ENCODE data around the gene LGMN.
"Not testable (repeated sequence)": the region's sequence is repeated elsewhere in the genome, so short reads cannot be mapped to it uniquely, and the experiment has no call there.

Gene LGMN

DNA sequence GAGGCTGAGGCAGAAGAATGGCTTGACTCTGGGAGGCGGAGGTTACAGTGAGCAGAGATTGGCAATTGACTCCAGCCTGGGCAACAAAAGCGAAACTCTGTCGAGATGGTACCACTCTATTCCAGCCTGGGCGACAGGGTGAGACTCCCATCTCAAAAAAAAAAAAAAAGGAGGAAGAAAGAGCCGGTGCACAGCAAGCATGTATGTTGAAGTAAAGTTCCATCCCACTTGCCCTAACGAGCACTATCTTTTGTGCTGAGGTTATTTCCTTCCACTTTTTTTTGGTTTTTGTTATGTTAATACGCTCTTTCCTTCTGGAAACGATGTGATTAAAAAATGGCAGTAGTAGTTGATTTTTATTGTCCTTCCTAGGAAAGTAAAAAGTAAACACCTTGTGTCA is 26.1 kb upstream of the LGMN start:
- no peaks in the 10 kb centered on the region; the same call in 1 of the 2 replicates for H3K9me2 ChIP-seq (replicated peaks; ENCODE audit: control insufficient read depth, low read length)
- no peak overlapping the region for H3K4me3 ChIP-seq (ENCODE audit: low read length)
- no peaks in the 10 kb centered on the region for H3K9me3 ChIP-seq (ENCODE audit: control insufficient read depth, insufficient read depth, low read length)
- H3F3A ChIP-seq (ENCODE audit: control insufficient read depth, insufficient read depth): no peaks in the 10 kb centered on the region
- no peaks in the 10 kb centered on the region for H4K20me1 ChIP-seq (ENCODE audit: control insufficient read depth, insufficient read depth, low read depth, low read length)
- TF ChIP-seq CTCF (IDR thresholded peaks at IDR 0.05; ENCODE audit: low read depth, low read length, poor library complexity, severe bottlenecking): no peak
- no peak for TF ChIP-seq EZH2phosphoT487 (IDR thresholded peaks at IDR 0.05; ENCODE audit: borderline replicate concordance, low read length)
- no peaks in the 10 kb centered on the region for H3K36me3 ChIP-seq (ENCODE audit: control insufficient read depth, low read length)
- H3K4me2 ChIP-seq (ENCODE audit: low read length): no peak overlapping the region
- H3K4me1 ChIP-seq (ENCODE audit: control insufficient read depth, low read length): no peaks in the 10 kb centered on the region
- no peaks in the 10 kb centered on the region for H3K79me2 ChIP-seq (ENCODE audit: control insufficient read depth, low read length)
- no peak overlapping the region for H3K27ac ChIP-seq (ENCODE audit: low read depth, low read length)
- H3K27me3 ChIP-seq (ENCODE audit: control insufficient read depth, low read length): peaks cover 4% of the 10 kb centered on the region; the same call in 1 of the 2 replicates

GRCh38 chr14:92770484-92770883 is 22.1 kb upstream of the LGMN start:
- H3K4me1 ChIP-seq (ENCODE audit: control insufficient read depth, low read length): no peaks in the 10 kb centered on the region
- TF ChIP-seq EZH2phosphoT487 (IDR thresholded peaks at IDR 0.05; ENCODE audit: borderline replicate concordance, low read length) (no peak), CTCF (IDR thresholded peaks at IDR 0.05; ENCODE audit: low read depth, low read length, poor library complexity, severe bottlenecking) (no peak)
- H3K27ac ChIP-seq (ENCODE audit: low read depth, low read length): no peak overlapping the region
- no peak overlapping the region for H3K4me2 ChIP-seq (ENCODE audit: low read length)
- H3K79me2 ChIP-seq (ENCODE audit: control insufficient read depth, low read length): no peaks in the 10 kb centered on the region
- H3F3A ChIP-seq (ENCODE audit: control insufficient read depth, insufficient read depth): no peaks in the 10 kb centered on the region
- peaks cover 4% of the 10 kb centered on the region; the same call in 1 of the 2 replicates for H3K27me3 ChIP-seq (ENCODE audit: control insufficient read depth, low read length)
- no peak overlapping the region for H3K4me3 ChIP-seq (ENCODE audit: low read length)
- no peaks in the 10 kb centered on the region; the same call in 1 of the 2 replicates for H3K9me2 ChIP-seq (replicated peaks; ENCODE audit: control insufficient read depth, low read length)
- no peaks in the 10 kb centered on the region for H3K36me3 ChIP-seq (ENCODE audit: control insufficient read depth, low read length)
- no peaks in the 10 kb centered on the region for H3K9me3 ChIP-seq (ENCODE audit: control insufficient read depth, insufficient read depth, low read length)
- no peaks in the 10 kb centered on the region for H4K20me1 ChIP-seq (ENCODE audit: control insufficient read depth, insufficient read depth, low read depth, low read length)

DNA sequence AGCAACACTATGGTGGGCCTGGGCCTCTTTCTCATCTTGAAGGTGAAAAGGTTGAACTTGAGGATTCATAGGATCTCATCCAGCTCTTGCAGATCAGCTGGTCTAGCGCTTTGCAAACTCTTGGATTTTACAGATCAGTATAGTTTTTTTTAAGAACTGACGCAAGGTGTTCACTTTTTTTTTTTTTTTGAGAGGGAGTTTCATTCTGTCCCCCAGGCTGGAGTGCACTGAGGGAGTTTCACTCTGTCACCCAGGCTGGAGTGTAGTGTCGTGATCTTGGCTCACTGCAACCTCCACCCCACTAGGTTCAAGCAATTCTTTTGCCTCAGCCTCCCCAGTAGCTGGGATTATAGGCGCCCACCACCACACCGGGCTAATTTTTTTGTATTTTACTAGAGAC is 20.4 kb upstream of the LGMN start:
- H4K20me1 ChIP-seq (ENCODE audit: control insufficient read depth, insufficient read depth, low read depth, low read length): no peaks in the 10 kb centered on the region
- H3K27ac ChIP-seq (ENCODE audit: low read depth, low read length): no peak overlapping the region
- no peaks in the 10 kb centered on the region for H3K4me1 ChIP-seq (ENCODE audit: control insufficient read depth, low read length)
- H3K36me3 ChIP-seq (ENCODE audit: control insufficient read depth, low read length): no peaks in the 10 kb centered on the region
- peaks cover 4% of the 10 kb centered on the region; the same call in 1 of the 2 replicates for H3K27me3 ChIP-seq (ENCODE audit: control insufficient read depth, low read length)
- TF ChIP-seq EZH2phosphoT487 (IDR thresholded peaks at IDR 0.05; ENCODE audit: borderline replicate concordance, low read length): no peak
- no peak for TF ChIP-seq CTCF (IDR thresholded peaks at IDR 0.05; ENCODE audit: low read depth, low read length, poor library complexity, severe bottlenecking)
- no peak overlapping the region for H3K4me3 ChIP-seq (ENCODE audit: low read length)
- H3K79me2 ChIP-seq (ENCODE audit: control insufficient read depth, low read length): no peaks in the 10 kb centered on the region
- H3K9me3 ChIP-seq (ENCODE audit: control insufficient read depth, insufficient read depth, low read length): no peaks in the 10 kb centered on the region
- H3K9me2 ChIP-seq (replicated peaks; ENCODE audit: control insufficient read depth, low read length): no peaks in the 10 kb centered on the region; the same call in 1 of the 2 replicates
- H3K4me2 ChIP-seq (ENCODE audit: low read length): no peak overlapping the region
- no peaks in the 10 kb centered on the region for H3F3A ChIP-seq (ENCODE audit: control insufficient read depth, insufficient read depth)

GRCh38 chr14:92768236-92768635 is 19.8 kb upstream of the LGMN start:
- H3F3A ChIP-seq (ENCODE audit: control insufficient read depth, insufficient read depth); H3K27ac ChIP-seq (ENCODE audit: low read depth, low read length); H3K27me3 ChIP-seq (ENCODE audit: control insufficient read depth, low read length); H3K79me2 ChIP-seq (ENCODE audit: control insufficient read depth, low read length); H3K9me2 ChIP-seq (replicated peaks; ENCODE audit: control insufficient read depth, low read length); H3K9me3 ChIP-seq (ENCODE audit: control insufficient read depth, insufficient read depth, low read length); H4K20me1 ChIP-seq (ENCODE audit: control insufficient read depth, insufficient read depth, low read depth, low read length); H3K36me3 ChIP-seq (ENCODE audit: control insufficient read depth, low read length); H3K4me1 ChIP-seq (ENCODE audit: control insufficient read depth, low read length); H3K4me3 ChIP-seq (ENCODE audit: low read length); H3K4me2 ChIP-seq (ENCODE audit: low read length): not testable (repeated sequence)

DNA sequence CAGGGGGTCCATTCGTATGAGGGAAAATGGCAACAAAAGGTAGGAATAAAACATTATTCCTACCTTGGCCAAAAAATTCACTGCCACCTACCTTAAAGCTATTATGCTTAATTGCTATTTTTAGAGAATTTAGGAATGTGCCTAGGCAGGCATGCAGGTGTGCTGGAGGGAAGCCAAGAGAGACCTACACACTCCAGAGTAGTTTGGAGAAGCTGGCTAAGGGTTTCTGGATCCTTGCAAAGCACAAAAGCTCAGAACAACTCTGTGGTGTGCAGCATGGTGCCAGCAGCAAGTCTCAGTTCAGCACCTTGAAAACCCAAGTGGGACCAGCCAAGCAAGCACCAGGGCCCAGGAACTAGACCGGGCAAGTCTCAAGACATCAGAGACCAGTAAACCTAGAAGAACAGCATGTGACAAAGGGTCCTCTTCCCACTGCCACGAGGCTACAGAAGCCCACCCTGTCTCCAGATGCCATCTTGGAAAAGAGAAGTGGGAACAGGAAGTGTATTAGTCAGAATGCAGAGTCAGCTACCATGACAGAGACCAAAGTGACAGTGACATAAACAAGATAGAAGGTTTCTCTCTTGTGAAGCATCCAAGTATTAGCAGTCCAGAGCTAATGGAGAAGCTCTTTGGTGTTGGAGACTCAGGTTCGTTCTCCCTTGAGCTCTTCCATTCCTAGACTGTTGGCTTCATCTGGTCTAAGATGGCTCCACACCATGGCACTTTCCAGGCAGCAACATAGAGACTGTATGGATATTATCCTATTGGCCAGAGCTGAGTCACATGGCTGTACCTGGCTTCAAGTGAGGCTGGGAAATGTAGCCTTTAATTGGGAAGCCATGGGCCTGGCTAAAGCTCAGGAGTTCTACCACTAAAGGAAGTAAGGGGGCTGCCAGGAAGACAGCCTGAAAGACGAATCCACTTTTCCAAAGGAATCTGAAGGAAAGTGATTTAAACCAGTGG is 15.5 kb upstream of the LGMN start:
- not testable (repeated sequence) for H3K27me3 ChIP-seq (ENCODE audit: control insufficient read depth, low read length); H3K27ac ChIP-seq (ENCODE audit: low read depth, low read length); H3K4me3 ChIP-seq (ENCODE audit: low read length); H3K4me2 ChIP-seq (ENCODE audit: low read length); H3F3A ChIP-seq (ENCODE audit: control insufficient read depth, insufficient read depth); H4K20me1 ChIP-seq (ENCODE audit: control insufficient read depth, insufficient read depth, low read depth, low read length); H3K36me3 ChIP-seq (ENCODE audit: control insufficient read depth, low read length); H3K9me3 ChIP-seq (ENCODE audit: control insufficient read depth, insufficient read depth, low read length); H3K4me1 ChIP-seq (ENCODE audit: control insufficient read depth, low read length); H3K79me2 ChIP-seq (ENCODE audit: control insufficient read depth, low read length); H3K9me2 ChIP-seq (replicated peaks; ENCODE audit: control insufficient read depth, low read length)
